Epidermal melanocyte (primary cell): ENCODE measurements around the gene GNB1.

Experiments
- DNase-seq: peaks from one replicate; pipeline ENCODE4 v3.0.0; 2011; ENCODE audit warnings: low spot score; ENCODE audit not compliant: insufficient read length

Gene GNB1

GRCh38 chr1:1922956-1923833, 32.3 kb upstream of the GNB1 start:
- no peak for DNase-seq

GRCh38 chr1:1922702-1922955, 31.7 kb upstream of the GNB1 start:
- no peak for DNase-seq

GRCh38 chr1:1921901-1922701, 31.2 kb upstream of the GNB1 start:
- no peak for DNase-seq

GRCh38 chr1:1921459-1921862, 30.6 kb upstream of the GNB1 start:
- no peak for DNase-seq

- DNase-seq, result no peak
Measured at GRCh38 chr1:1920608-1921458, 29.9 kb upstream of the GNB1 start.

- DNase-seq, result no peak
Measured at GRCh38 chr1:1920057-1920607, 29.2 kb upstream of the GNB1 start.

GRCh38 chr1:1919304-1920056, 28.6 kb upstream of the GNB1 start:
- DNase-seq, result peak; percentile 100

- DNase-seq, result no peak
Measured at GRCh38 chr1:1918901-1919303, 28.0 kb upstream of the GNB1 start, which contains the start of gene TMEM52. TSS of gene TMEM52 (minus strand) at chr1:1919279. CDS start at chr1:1919265, 14 bp downstream.

- no peak for DNase-seq
Measured at GRCh38 chr1:1917995-1918900, 27.4 kb upstream of the GNB1 start.

GRCh38 chr1:1917304-1917976, 26.6 kb upstream of the GNB1 start:
- no peak for DNase-seq

GRCh38 chr1:1916851-1917251, 26.0 kb upstream of the GNB1 start:
- DNase-seq, result no peak

GRCh38 chr1:1915911-1916840, 25.3 kb upstream of the GNB1 start:
- DNase-seq, result no peak

- DNase-seq, result no peak
Measured at GRCh38 chr1:1914971-1915692, 24.2 kb upstream of the GNB1 start, which contains the start of gene CALML6. TSS of gene CALML6 (plus strand) at chr1:1915260. CDS start at chr1:1915281, 21 bp downstream.

- DNase-seq, result no peak
Measured at GRCh38 chr1:1914101-1914970, 23.4 kb upstream of the GNB1 start.

- DNase-seq, result no peak
Measured at GRCh38 chr1:1911350-1912041, 20.6 kb upstream of the GNB1 start.
